ENCODE data around the gene HAL. TPM values are rescaled to one million over a fixed set of nuclear protein-coding genes. Genes with fewer than 3 reads are reported as not detected.

Gene HAL
- total RNA-seq, 1 experiment from 2014 or later: 0.39 TPM

GRCh38 chr12:96033549-96034389 lies 37.6 kb upstream of the HAL start (continued):
- no peak for TF ChIP-seq ZNF532 (CRISPR knock-in tag; IDR thresholded peaks at IDR 0.05; ENCODE audit: borderline replicate concordance)

- H3K4me3 Mint-ChIP-seq: no peak overlapping the region
- no peak for ATAC-seq
- H3K27ac Mint-ChIP-seq: no peak overlapping the region
- H3K27me3 Mint-ChIP-seq (ENCODE audit: low read depth): no peaks in the 10 kb centered on the region
- DNase-seq (ENCODE audit: low spot score): no peak
- no peaks in the 10 kb centered on the region for H3K9me3 Mint-ChIP-seq
- ChIA-PET POLR2A (no interaction called here), CTCF (no interaction called here)
- peaks cover 6% of the 10 kb centered on the region for H3K4me1 Mint-ChIP-seq
- H3K36me3 Mint-ChIP-seq: peaks cover 26% of the 10 kb centered on the region
- TF ChIP-seq, protein P1, sequence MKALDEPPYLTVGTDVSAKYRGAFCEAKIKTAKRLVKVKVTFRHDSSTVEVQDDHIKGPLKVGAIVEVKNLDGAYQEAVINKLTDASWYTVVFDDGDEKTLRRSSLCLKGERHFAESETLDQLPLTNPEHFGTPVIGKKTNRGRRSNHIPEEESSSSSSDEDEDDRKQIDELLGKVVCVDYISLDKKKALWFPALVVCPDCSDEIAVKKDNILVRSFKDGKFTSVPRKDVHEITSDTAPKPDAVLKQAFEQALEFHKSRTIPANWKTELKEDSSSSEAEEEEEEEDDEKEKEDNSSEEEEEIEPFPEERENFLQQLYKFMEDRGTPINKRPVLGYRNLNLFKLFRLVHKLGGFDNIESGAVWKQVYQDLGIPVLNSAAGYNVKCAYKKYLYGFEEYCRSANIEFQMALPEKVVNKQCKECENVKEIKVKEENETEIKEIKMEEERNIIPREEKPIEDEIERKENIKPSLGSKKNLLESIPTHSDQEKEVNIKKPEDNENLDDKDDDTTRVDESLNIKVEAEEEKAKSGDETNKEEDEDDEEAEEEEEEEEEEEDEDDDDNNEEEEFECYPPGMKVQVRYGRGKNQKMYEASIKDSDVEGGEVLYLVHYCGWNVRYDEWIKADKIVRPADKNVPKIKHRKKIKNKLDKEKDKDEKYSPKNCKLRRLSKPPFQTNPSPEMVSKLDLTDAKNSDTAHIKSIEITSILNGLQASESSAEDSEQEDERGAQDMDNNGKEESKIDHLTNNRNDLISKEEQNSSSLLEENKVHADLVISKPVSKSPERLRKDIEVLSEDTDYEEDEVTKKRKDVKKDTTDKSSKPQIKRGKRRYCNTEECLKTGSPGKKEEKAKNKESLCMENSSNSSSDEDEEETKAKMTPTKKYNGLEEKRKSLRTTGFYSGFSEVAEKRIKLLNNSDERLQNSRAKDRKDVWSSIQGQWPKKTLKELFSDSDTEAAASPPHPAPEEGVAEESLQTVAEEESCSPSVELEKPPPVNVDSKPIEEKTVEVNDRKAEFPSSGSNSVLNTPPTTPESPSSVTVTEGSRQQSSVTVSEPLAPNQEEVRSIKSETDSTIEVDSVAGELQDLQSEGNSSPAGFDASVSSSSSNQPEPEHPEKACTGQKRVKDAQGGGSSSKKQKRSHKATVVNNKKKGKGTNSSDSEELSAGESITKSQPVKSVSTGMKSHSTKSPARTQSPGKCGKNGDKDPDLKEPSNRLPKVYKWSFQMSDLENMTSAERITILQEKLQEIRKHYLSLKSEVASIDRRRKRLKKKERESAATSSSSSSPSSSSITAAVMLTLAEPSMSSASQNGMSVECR (CRISPR knock-in tag; IDR thresholded peaks at IDR 0.05; ENCODE audit: borderline replicate concordance): no peak
- TF ChIP-seq ZNF396 (CRISPR knock-in tag; IDR thresholded peaks at IDR 0.05; ENCODE audit: borderline replicate concordance) (no peak), JUN (CRISPR knock-in tag; IDR thresholded peaks at IDR 0.05) (no peak), USF1 (CRISPR knock-in tag; IDR thresholded peaks at IDR 0.05) (no peak), TCF7 (CRISPR knock-in tag; IDR thresholded peaks at IDR 0.05; ENCODE audit: low read depth) (no peak), FOXP4 (CRISPR knock-in tag; IDR thresholded peaks at IDR 0.05) (no peak), PRRX2 (CRISPR knock-in tag; IDR thresholded peaks at IDR 0.05) (no peak), SMAD4 (CRISPR knock-in tag; IDR thresholded peaks at IDR 0.05) (no peak), ZNF121 (CRISPR knock-in tag; IDR thresholded peaks at IDR 0.05) (no peak), ZBTB21 (CRISPR knock-in tag; IDR thresholded peaks at IDR 0.05; ENCODE audit: borderline replicate concordance) (no peak), E2F1 (CRISPR knock-in tag; IDR thresholded peaks at IDR 0.05) (no peak), RELA (CRISPR knock-in tag; IDR thresholded peaks at IDR 0.05; ENCODE audit: borderline replicate concordance) (no peak), SP1 (CRISPR knock-in tag; conservative IDR thresholded peaks at IDR 0.05) (no peak), ZBTB43 (CRISPR knock-in tag; IDR thresholded peaks at IDR 0.05) (no peak), TEAD4 (CRISPR knock-in tag; IDR thresholded peaks at IDR 0.05) (no peak)
- TF ChIP-seq, protein P2, sequence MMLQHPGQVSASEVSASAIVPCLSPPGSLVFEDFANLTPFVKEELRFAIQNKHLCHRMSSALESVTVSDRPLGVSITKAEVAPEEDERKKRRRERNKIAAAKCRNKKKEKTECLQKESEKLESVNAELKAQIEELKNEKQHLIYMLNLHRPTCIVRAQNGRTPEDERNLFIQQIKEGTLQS (CRISPR knock-in tag; conservative IDR thresholded peaks at IDR 0.05): no peak
These were observed 33.7 kb upstream of the HAL start for GRCh38 chr12:96029826-96030225.

Measured in WTC11 (cell line).